Right atrium auricular region (tissue), 2 donors: ENCODE measurements around the gene NECAB2. TPM values are rescaled to one million over a fixed set of nuclear protein-coding genes. Genes with fewer than 3 reads are reported as not detected.

Experiments
- DNase-seq: peaks from one replicate; pipeline ENCODE4 v3.0.0-alpha.2; 2019; ENCODE audit warnings: low spot score
- H3K27ac ChIP-seq, 2 donors: fragments of 200-600 bp; sonication (generic); 1 replicate in 1 of 2; 2 replicates in 1 of 2; pipeline ENCODE4 v1.5.1; 2016 to 2019
- H3K27me3 ChIP-seq, 2 donors: fragments of 200-600 bp; sonication (generic); one replicate each; pipeline versions ENCODE4 v1.5.1 to v1.6.0; 2017 to 2019
- H3K36me3 ChIP-seq: fragments of 200-600 bp; sonication (generic); one replicate; pipeline ENCODE4 v1.5.1; 2016
- H3K4me1 ChIP-seq, 2 donors: fragments of 200-600 bp; sonication (generic); one replicate each; pipeline versions ENCODE4 v1.5.1 to v1.6.0; 2017 to 2019
- H3K4me3 ChIP-seq, 2 donors: fragments of 200-600 bp; sonication (generic); 1 replicate in 1 of 2; 2 replicates in 1 of 2; pipeline ENCODE4 v1.5.1; 2017 to 2019; ENCODE audit warnings: mild to moderate bottlenecking in 1 of 2, moderate library complexity in 1 of 2
- H3K9me3 ChIP-seq, 2 donors: fragments of 200-600 bp; sonication (generic); one replicate each; pipeline ENCODE4 v1.5.1; 2019
- total RNA-seq, 2 donors: library from RNA; depleted of rRNA; stranded (reverse); fragments of >200 nt; gene quantifications; one replicate each; pipeline ENCODE4 v1.1.0, GENCODE V29; 2016
- TF ChIP-seq, protein P1 (sequence below), 2 donors: fragments of 200-600 bp; sonication (generic); IDR thresholded peaks; one replicate each; pipeline ENCODE4 v1.5.1; 2019; ENCODE audit warnings: antibody characterized with exemption in 2 of 2

Gene NECAB2
- total RNA-seq, 2 donors from 2014 or later = 0.71 TPM; not detected in 1

DNA sequence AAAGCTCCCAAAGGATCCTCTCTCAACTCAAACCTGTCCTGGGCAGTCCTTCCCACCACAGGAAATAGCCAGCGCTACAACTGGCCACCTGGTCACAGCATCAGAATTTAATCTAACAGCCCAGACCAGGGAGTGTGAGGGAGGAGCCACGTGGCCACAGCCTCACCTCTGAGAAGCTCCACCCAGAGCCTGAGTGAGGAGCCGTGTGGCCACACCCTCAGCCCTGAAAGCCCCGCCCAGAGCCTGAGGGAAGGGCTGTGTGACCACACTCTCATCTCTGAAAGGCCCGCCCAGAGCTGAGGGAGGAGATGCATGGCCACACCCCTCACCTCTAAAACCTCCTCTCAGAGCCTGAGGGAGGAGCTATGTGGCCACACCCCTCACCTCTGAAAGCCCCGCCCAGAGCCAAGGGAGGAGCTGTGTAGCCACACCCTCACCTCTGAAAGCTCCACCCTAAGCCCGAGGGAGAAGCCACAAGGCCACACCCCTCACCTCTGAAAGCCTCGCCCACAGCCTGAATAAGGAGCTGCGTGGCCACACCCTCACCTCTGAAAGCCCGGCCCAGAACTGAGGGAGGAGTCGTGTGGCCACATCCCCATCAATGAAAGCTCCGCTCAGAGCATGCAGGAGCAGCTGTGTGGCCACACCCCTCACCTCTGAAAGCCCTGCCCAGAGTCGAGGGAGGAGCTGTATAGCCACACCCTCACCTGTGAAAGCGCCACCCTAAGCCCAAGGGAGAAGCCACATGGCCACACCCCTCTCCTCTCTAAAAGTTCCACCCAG lies 45.9 kb downstream of the NECAB2 start:
- peaks cover 0 to 4% of the 10 kb centered on the region in 2 donors for H3K4me1 ChIP-seq
- H3K9me3 ChIP-seq = no peaks in the 10 kb centered on the region
- H3K27me3 ChIP-seq = no peaks in the 10 kb centered on the region
- H3K36me3 ChIP-seq = no peaks in the 10 kb centered on the region
- H3K27ac ChIP-seq = no peak overlapping the region
- DNase-seq = no peak
- no peak overlapping the region for H3K4me3 ChIP-seq
- TF ChIP-seq, protein P1, sequence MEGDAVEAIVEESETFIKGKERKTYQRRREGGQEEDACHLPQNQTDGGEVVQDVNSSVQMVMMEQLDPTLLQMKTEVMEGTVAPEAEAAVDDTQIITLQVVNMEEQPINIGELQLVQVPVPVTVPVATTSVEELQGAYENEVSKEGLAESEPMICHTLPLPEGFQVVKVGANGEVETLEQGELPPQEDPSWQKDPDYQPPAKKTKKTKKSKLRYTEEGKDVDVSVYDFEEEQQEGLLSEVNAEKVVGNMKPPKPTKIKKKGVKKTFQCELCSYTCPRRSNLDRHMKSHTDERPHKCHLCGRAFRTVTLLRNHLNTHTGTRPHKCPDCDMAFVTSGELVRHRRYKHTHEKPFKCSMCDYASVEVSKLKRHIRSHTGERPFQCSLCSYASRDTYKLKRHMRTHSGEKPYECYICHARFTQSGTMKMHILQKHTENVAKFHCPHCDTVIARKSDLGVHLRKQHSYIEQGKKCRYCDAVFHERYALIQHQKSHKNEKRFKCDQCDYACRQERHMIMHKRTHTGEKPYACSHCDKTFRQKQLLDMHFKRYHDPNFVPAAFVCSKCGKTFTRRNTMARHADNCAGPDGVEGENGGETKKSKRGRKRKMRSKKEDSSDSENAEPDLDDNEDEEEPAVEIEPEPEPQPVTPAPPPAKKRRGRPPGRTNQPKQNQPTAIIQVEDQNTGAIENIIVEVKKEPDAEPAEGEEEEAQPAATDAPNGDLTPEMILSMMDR (IDR thresholded peaks at IDR 0.05) = no peak

DNA sequence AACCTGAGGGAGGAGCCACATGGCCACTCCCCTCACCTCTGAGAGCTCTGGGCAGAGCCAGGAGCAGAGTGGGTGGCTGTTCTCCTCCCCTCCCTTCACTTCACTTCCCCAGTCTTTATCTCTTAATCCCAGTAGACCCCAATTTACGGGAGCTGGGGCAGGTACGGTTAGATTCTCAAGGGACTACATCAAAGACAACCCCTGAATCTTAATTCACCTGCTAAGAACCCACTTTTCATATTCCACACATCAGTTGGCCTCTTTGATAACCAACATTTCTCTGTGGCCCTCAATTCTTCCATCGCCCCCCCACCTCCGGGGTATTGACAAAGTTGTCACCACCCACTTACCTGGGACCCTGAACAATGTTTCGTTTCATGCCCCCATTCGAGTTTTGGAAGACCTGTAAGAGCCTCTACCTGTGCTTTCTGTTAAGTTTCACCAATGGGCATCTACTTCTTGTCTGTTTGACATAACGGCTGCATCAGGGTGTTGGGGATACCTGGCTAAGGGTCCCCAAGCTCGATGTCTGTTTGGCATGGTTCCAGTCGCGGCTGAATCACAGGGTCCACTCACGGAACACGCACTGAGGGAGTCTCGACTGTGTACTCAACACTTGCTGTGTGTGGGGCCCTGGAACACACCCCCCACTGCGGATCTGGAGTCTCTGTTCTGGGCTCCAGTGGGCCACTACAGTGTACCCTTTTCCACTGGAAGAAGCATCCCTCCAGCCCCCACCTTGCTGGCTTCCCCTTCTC lies 46.7 kb downstream of the NECAB2 start:
- no peak overlapping the region for H3K4me3 ChIP-seq
- TF ChIP-seq, protein P1 (IDR thresholded peaks at IDR 0.05) = no peak
- DNase-seq = no peak
- no peaks in the 10 kb centered on the region for H3K36me3 ChIP-seq
- H3K4me1 ChIP-seq = peaks cover 0 to 4% of the 10 kb centered on the region in 2 donors
- no peak overlapping the region for H3K27ac ChIP-seq
- H3K9me3 ChIP-seq = no peaks in the 10 kb centered on the region
- no peaks in the 10 kb centered on the region for H3K27me3 ChIP-seq

DNA sequence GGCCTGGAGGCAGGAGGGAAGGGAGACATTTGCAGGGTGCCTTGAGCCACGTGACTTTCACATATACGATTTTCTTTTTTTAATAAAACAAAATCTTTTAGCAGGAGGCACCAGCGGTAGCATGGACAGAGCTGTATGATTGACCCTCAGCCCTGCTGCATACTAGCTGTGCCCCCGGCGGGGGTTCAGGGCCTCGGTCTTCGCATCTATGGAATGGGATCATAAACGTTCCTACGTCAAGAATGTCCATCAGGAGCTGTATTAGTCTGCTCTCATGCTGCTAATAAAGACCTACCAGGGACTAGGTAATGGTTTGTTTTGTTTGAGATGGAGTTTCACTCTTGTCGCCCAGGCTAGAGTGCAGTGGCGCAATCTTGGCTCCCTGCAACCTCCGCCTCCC lies 47.4 kb downstream of the NECAB2 start:
- peaks cover 0 to 4% of the 10 kb centered on the region in 2 donors for H3K4me1 ChIP-seq
- H3K27ac ChIP-seq = no peak overlapping the region
- H3K36me3 ChIP-seq = no peaks in the 10 kb centered on the region
- no peaks in the 10 kb centered on the region for H3K27me3 ChIP-seq
- DNase-seq = no peak
- H3K4me3 ChIP-seq = no peak overlapping the region
- TF ChIP-seq, protein P1 (IDR thresholded peaks at IDR 0.05) = no peak
- no peaks in the 10 kb centered on the region for H3K9me3 ChIP-seq

- Histone ChIP-seq H3K36me3 (no peaks in the 10 kb centered on the region), H3K4me1 (peaks cover 0 to 4% of the 10 kb centered on the region in 2 donors), H3K27me3 (no peaks in the 10 kb centered on the region), H3K27ac (no peak overlapping the region), H3K4me3 (no peak overlapping the region), H3K9me3 (peaks cover 0 to 7% of the 10 kb centered on the region in 2 donors)
- TF ChIP-seq, protein P1 (IDR thresholded peaks at IDR 0.05) = no peak
- no peak for DNase-seq
Observed at GRCh38 chr16:84016477-84016876, 48.4 kb downstream of the NECAB2 start.

GRCh38 chr16:84018710-84019109 lies 50.7 kb downstream of the NECAB2 start:
- TF ChIP-seq, protein P1 (IDR thresholded peaks at IDR 0.05) = no peak
- Histone ChIP-seq H3K4me1 (peaks cover 0 to 4% of the 10 kb centered on the region in 2 donors), H3K36me3 (no peaks in the 10 kb centered on the region), H3K27me3 (no peaks in the 10 kb centered on the region), H3K27ac (no peak overlapping the region), H3K9me3 (peaks cover 0 to 11% of the 10 kb centered on the region in 2 donors), H3K4me3 (no peak overlapping the region)
- DNase-seq = no peak
